Lower leg skin (tissue), 4 donors: ENCODE data around the gene SHOX. TPM values are rescaled to one million over a fixed set of nuclear protein-coding genes. Genes with fewer than 3 reads are reported as not detected.
"Not testable (repeated sequence)": the region's sequence is repeated elsewhere in the genome, so short reads cannot be mapped to it uniquely, and the experiment has no call there.

ENCODE experiments used
- DNase-seq, 2 donors: peaks; one replicate each; pipeline ENCODE4 v3.0.0-alpha.2; 2019; ENCODE audit warnings: low spot score in 2 of 2
- H3K4me3 ChIP-seq: fragments of 200-600 bp; sonication (generic); 2 replicates; pipeline ENCODE4 v1.5.1; 2017; ENCODE audit warnings: mild to moderate bottlenecking, low read depth; ENCODE audit not compliant: poor library complexity, severe bottlenecking
- CTCF ChIP-seq, 3 donors: fragments of 450-650 bp; IDR thresholded peaks; one replicate each; pipeline ENCODE4 v1.5.1; 2016; ENCODE audit warnings: antibody characterized with exemption in 3 of 3, mild to moderate bottlenecking in 3 of 3, moderate library complexity in 2 of 3
- POLR2A ChIP-seq, 2 donors: fragments of 450-650 bp; IDR thresholded peaks; one replicate each; pipeline ENCODE4 v1.6.1; 2016 to 2017; ENCODE audit warnings: antibody characterized with exemption in 2 of 2, mild to moderate bottlenecking in 1 of 2, moderate library complexity in 1 of 2
- WGBS, 2 donors: methylation state at CpG; one replicate each; pipeline ENCODE4 v1.1.5; 2018; 5-methylcytosine and 5-hydroxymethylcytosine counted together
- intact Hi-C: fragments of 100-400 bp; cut with DNase I; formaldehyde crosslinking; loops from one replicate; pipeline ENCODE4 v1.15.0; 2023; ENCODE audit warnings: low total_unique reads
- total RNA-seq, 4 donors: library from RNA; depleted of rRNA; stranded (reverse); fragments of >200 nt; gene quantifications; one replicate each; pipeline ENCODE4 v1.1.0, GENCODE V29; 2016

The SHOX gene
- total RNA-seq, 4 donors from 2014 or later: 0.54 to 2.4 TPM; not detected in 2

- intact Hi-C loops: no loop called here
- H3K4me3 ChIP-seq: no peak overlapping the region
- 30 to 41% methylated on average over 11 of the region's 11 CpGs for WGBS, 2 donors
- TF ChIP-seq POLR2A (IDR thresholded peaks at IDR 0.05) (no peak), CTCF (IDR thresholded peaks at IDR 0.05) (no peak)
- peak; percentile 2 to 7 for DNase-seq
Observed at GRCh38 chrX:621705-622503, 8.7 kb upstream of the SHOX start.

- DNase-seq, H3K4me3 ChIP-seq, intact Hi-C loops: not testable (repeated sequence)
- WGBS, 2 donors: 44 to 52% methylated on average over 2 to 3 of the region's 3 CpGs
Observed at GRCh38 chrX:622802-623201, 7.8 kb upstream of the SHOX start.

- DNase-seq: no peak
- intact Hi-C loops: no loop called here
- WGBS, 2 donors: 14 to 23% methylated on average over 6 of the region's 6 CpGs
- TF ChIP-seq CTCF (IDR thresholded peaks at IDR 0.05) (no peak), POLR2A (IDR thresholded peaks at IDR 0.05) (no peak)
- H3K4me3 ChIP-seq: no peak overlapping the region
Observed at GRCh38 chrX:623268-623598, 7.4 kb upstream of the SHOX start.

GRCh38 chrX:623599-624315 is 6.8 kb upstream of the SHOX start:
- intact Hi-C loops: no loop called here

GRCh38 chrX:625137-625691 is 5.4 kb upstream of the SHOX start:
- intact Hi-C loops: no loop called here
- 10% methylated on average over 12 of the region's 12 CpGs for WGBS, 2 donors
- TF ChIP-seq CTCF (IDR thresholded peaks at IDR 0.05): no peak
- TF ChIP-seq POLR2A (IDR thresholded peaks at IDR 0.05): no peak
- no peak overlapping the region for H3K4me3 ChIP-seq
- peak in 1 of 2 donors; percentile 12 for DNase-seq

More at GRCh38 chrX:623599-624315, 6.8 kb upstream of the SHOX start:
- TF ChIP-seq CTCF (IDR thresholded peaks at IDR 0.05) (no peak), POLR2A (IDR thresholded peaks at IDR 0.05) (no peak)
- peak; percentile 11 to 53 for DNase-seq
- no peak overlapping the region for H3K4me3 ChIP-seq
- 3% methylated on average over 35 to 50 of the region's 50 CpGs for WGBS, 2 donors

GRCh38 chrX:626047-626446 is 4.5 kb upstream of the SHOX start:
- WGBS, 2 donors: 68 to 69% methylated on average over 2 of the region's 2 CpGs
- intact Hi-C loops, DNase-seq, H3K4me3 ChIP-seq: not testable (repeated sequence)
